OCI-LY7 (cell line): ENCODE data around the gene TRIM59. TPM values are rescaled to one million over a fixed set of nuclear protein-coding genes. Genes with fewer than 3 reads are reported as not detected.
A peak's percentile ranks its signal among the peaks of the same experiment; 100 is the strongest.

Experiments used
- BruUV-seq: library from RNA; stranded (reverse); fragments of 400-500 nt; replicated peaks from 2 replicates; lab custom pipeline; 2021; lab: Mats Ljungman, UMichigan
- CTCF ChIA-PET: fragments of 300-600 bp; sonication (Branson Sonifier 250); formaldehyde crosslinking; loops from one replicate; lab custom pipeline; 2022; ENCODE audit warnings: antibody characterized with exemption; ENCODE audit not compliant: unreplicated experiment; lab: Charles Lee
- POLR2A ChIA-PET: fragments of 300-600 bp; sonication (Branson Sonifier 250); formaldehyde crosslinking; loops from one replicate; lab custom pipeline; 2022; ENCODE audit warnings: antibody characterized with exemption; lab: Charles Lee
- DNase-seq: peaks from one replicate; pipeline ENCODE4 v3.0.0-alpha.2; 2015; ENCODE audit warnings: low spot score
- H2AFZ ChIP-seq: fragments of 200-600 bp; sonication (generic), shearing (Covaris generic); 2 replicates; pipeline ENCODE4 v1.6.1; 2014; ENCODE audit warnings: mild to moderate bottlenecking, antibody characterized with exemption, low read length, moderate library complexity
- H3K27ac ChIP-seq: fragments of 200-600 bp; sonication (generic); 2 replicates; pipeline ENCODE4 v1.5.1; 2014; ENCODE audit warnings: mixed run types, low read depth, mild to moderate bottlenecking, moderate library complexity, low read length, inconsistent platforms; ENCODE audit not compliant: poor library complexity, severe bottlenecking
- H3K36me3 ChIP-seq: fragments of 200-600 bp; sonication (generic); 2 replicates; pipeline ENCODE4 v1.6.1; 2014; ENCODE audit warnings: mild to moderate bottlenecking, antibody characterized with exemption, low read length, moderate library complexity, mixed read lengths; ENCODE audit not compliant: insufficient read depth
- H3K4me1 ChIP-seq: fragments of 200-600 bp; sonication (generic); 2 replicates; pipeline ENCODE4 v1.5.1; 2014; ENCODE audit warnings: mild to moderate bottlenecking, low read length; ENCODE audit not compliant: insufficient read depth, poor library complexity, severe bottlenecking
- H3K4me2 ChIP-seq: fragments of 200-600 bp; sonication (generic); 2 replicates; pipeline ENCODE4 v1.6.1; 2014; ENCODE audit warnings: mild to moderate bottlenecking, low read length
- H3K4me3 ChIP-seq: fragments of 200-600 bp; sonication (generic); 2 replicates; pipeline ENCODE4 v1.5.1; 2014; ENCODE audit warnings: mild to moderate bottlenecking, low read depth, low read length; ENCODE audit not compliant: poor library complexity, severe bottlenecking
- H3K79me2 ChIP-seq: fragments of 200-600 bp; sonication (generic); 2 replicates; pipeline ENCODE4 v1.6.1; 2016; ENCODE audit warnings: low read depth, mild to moderate bottlenecking, low read length, moderate library complexity, mixed read lengths; ENCODE audit not compliant: insufficient read depth
- H3K9me2 ChIP-seq: fragments of 200-600 bp; sonication (generic); 2 replicates; pipeline ENCODE4 v1.6.1; 2016; ENCODE audit warnings: mild to moderate bottlenecking, low read length, mixed read lengths; ENCODE audit not compliant: insufficient read depth
- H3K9me3 ChIP-seq: fragments of 200-600 bp; sonication (generic); 2 replicates; pipeline ENCODE4 v1.6.1; 2014; ENCODE audit warnings: mild to moderate bottlenecking, mixed run types, low read length, mixed read lengths
- H4K20me1 ChIP-seq: fragments of 200-600 bp; sonication (generic); 2 replicates; pipeline ENCODE4 v1.6.1; 2014; ENCODE audit warnings: mild to moderate bottlenecking, antibody characterized with exemption, low read length, moderate library complexity, mixed read lengths; ENCODE audit not compliant: insufficient read depth
- CTCF ChIP-seq: fragments of 200-600 bp; sonication (generic); conservative IDR thresholded peaks from 2 replicates; pipeline ENCODE4 v1.5.1; 2014; ENCODE audit warnings: mild to moderate bottlenecking, antibody characterized with exemption, low read length, moderate library complexity, mixed read lengths
- EZH2phosphoT487 ChIP-seq: fragments of 200-600 bp; sonication (generic); IDR thresholded peaks from 2 replicates; pipeline ENCODE4 v1.6.1; 2018; ENCODE audit warnings: low read depth, borderline replicate concordance, mild to moderate bottlenecking, mixed run types, antibody characterized with exemption, low read length, moderate library complexity, mixed read lengths
- intact Hi-C: fragments of 100-400 bp; cut with micrococcal nuclease; formaldehyde crosslinking; loops from one replicate; pipeline ENCODE4 v1.10.0; 2022; ENCODE audit not compliant: unreplicated experiment
- total RNA-seq, 2 experiments: library from RNA; depleted of rRNA in 1 of 2; stranded (reverse); fragments of >200 nt in 1 of 2; shearing (Covaris generic) in 1 of 2; gene quantifications; 2 replicates each; pipeline ENCODE4 v1.2.3, GENCODE V29; 2014 to 2022

The TRIM59 gene
- total RNA-seq, 2 experiments from 2014 or later, result 28.7 to 46.9 TPM

DNA sequence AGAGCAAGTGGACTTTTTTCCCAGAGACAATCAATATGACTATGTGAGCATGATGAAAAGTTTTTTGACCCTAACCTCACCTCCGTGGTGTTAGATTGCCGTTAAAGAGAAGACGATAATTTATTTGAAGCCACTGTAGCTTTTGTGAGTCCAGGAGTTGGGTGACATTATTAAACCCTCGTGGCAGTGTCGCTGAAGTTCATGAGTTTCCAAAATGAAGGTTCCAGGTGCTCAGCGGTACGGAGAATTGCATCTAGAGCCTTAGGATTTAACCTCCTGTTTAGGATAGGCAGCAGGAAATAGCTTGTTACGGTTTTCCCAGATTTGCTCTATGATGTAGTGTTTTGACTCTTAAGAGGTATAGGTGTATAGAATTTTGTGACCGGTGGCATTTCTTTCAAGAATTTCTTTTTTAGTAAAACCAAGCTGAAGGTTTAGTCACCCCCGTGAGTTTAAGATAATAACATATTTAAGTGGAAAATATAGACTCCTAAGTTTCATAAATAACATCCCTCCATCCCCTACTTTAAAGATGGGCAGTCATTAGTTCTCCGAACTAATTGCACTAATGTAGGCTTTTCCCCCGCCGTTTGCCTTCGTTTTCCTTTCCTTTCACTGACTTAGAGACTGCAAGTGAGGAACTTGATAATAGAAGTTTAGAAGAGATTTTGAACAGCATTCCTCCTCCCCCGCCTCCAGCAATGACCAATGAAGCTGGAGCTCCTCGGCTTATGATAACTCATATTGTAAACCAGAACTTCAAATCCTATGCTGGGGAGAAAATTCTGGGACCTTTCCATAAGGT, 48.1 kb downstream of the TRIM59 start:
- Histone ChIP-seq H3K9me3 (no peaks in the 10 kb centered on the region), H3K4me3 (peak overlapping the region; percentile 100), H3K4me2 (peak overlapping the region; percentile 84), H3K79me2 (peaks cover 98% of the 10 kb centered on the region), H3K27ac (peak overlapping the region; percentile 92), H4K20me1 (peaks cover 66% of the 10 kb centered on the region), H3K9me2 (no peaks in the 10 kb centered on the region), H2AFZ (no peak overlapping the region), H3K36me3 (peaks cover 70% of the 10 kb centered on the region), H3K4me1 (peaks cover 42% of the 10 kb centered on the region)
- TF ChIP-seq CTCF (no peak), EZH2phosphoT487 (no peak)
- DNase-seq, result peak; percentile 39
- ChIA-PET POLR2A (interaction anchor here (0.6 to 1.9 kb wide), 8 partner anchors 10 to 353 kb away, joined by 3 to 11 read pairs (median 4); partner anchors contain the start of gene TRIM59), CTCF (no interaction called here)
- TSS peak; percentile 49 for BruUV-seq
- intact Hi-C loops, result no loop called here

GRCh38 chr3:160400702-160401150, 48.9 kb downstream of the TRIM59 start:
- BruUV-seq, result no TSS peak
- POLR2A ChIA-PET, result interaction anchor here (1.0 to 1.9 kb wide), 8 partner anchors 10 to 49 kb away, joined by 3 to 11 read pairs (median 6); partner anchors contain the start of gene TRIM59
- Histone ChIP-seq H3K36me3 (peaks cover 62% of the 10 kb centered on the region), H3K4me2 (peak overlapping the region; percentile 84), H4K20me1 (peaks cover 59% of the 10 kb centered on the region), H3K9me2 (no peaks in the 10 kb centered on the region), H3K27ac (peak overlapping the region; percentile 92), H3K4me3 (peak overlapping the region; percentile 100), H3K9me3 (no peaks in the 10 kb centered on the region), H3K4me1 (peaks cover 46% of the 10 kb centered on the region), H2AFZ (no peak overlapping the region), H3K79me2 (peaks cover 98% of the 10 kb centered on the region)
- TF ChIP-seq EZH2phosphoT487 (no peak), CTCF (no peak)
- intact Hi-C loops, result no loop called here
- CTCF ChIA-PET, result no interaction called here
- DNase-seq, result peak; percentile 49
